Memory B cell (primary cell): ENCODE measurements around the gene RALGDS.
"Not testable (repeated sequence)": the region's sequence is repeated elsewhere in the genome, so short reads cannot be mapped to it uniquely, and the experiment has no call there.

Experiments used
- ATAC-seq: fragments of 150-1000 bp; cut with Tn5 transposase; 2 replicates; pipeline ENCODE4 v1.10.0; 2021; ENCODE audit warnings: low read depth, mild to moderate bottlenecking, moderate library complexity
- DNase-seq, 2 donors: peaks; one replicate each; pipeline ENCODE4 v3.0.0; 2022; ENCODE audit warnings: low spot score in 2 of 2
- H3K27ac Mint-ChIP-seq: one replicate; pipeline ENCODE4 v1.8.0; 2022; ENCODE audit warnings: mild to moderate bottlenecking, moderate library complexity, mixed read lengths
- H3K27me3 Mint-ChIP-seq: one replicate; pipeline ENCODE4 v1.8.0; 2022; ENCODE audit warnings: mixed read lengths
- H3K36me3 Mint-ChIP-seq: one replicate; pipeline ENCODE4 v1.8.0; 2022; ENCODE audit warnings: mild to moderate bottlenecking, mixed read lengths
- H3K4me1 Mint-ChIP-seq: one replicate; pipeline ENCODE4 v1.8.0; 2022; ENCODE audit warnings: mixed read lengths
- H3K4me3 Mint-ChIP-seq: one replicate; pipeline ENCODE4 v1.8.0; 2022; ENCODE audit warnings: mild to moderate bottlenecking, moderate library complexity, mixed read lengths
- H3K9me3 Mint-ChIP-seq: one replicate; pipeline ENCODE4 v1.8.0; 2022; ENCODE audit warnings: mixed read lengths

RALGDS gene

DNA sequence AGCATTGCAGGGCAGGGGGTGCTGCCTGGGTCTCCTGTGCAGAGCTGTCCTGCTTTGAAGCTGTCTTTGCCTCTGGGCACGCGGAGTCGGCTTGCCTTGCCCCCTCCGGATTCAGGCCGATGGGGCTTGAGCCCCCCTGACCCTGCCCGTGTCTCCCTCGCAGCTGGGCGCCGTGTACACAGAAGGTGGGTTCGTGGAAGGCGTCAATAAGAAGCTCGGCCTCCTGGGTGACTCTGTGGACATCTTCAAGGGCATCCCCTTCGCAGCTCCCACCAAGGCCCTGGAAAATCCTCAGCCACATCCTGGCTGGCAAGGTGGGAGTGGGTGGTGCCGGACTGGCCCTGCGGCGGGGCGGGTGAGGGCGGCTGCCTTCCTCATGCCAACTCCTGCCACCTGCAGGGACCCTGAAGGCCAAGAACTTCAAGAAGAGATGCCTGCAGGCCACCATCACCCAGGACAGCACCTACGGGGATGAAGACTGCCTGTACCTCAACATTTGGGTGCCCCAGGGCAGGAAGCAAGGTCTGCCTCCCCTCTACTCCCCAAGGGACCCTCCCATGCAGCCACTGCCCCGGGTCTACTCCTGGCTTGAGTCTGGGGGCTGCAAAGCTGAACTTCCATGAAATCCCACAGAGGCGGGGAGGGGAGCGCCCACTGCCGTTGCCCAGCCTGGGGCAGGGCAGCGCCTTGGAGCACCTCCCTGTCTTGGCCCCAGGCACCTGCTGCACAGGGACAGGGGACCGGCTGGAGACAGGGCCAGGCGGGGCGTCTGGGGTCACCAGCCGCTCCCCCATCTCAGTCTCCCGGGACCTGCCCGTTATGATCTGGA is 56.6 kb downstream of the RALGDS start:
- H3K4me3 Mint-ChIP-seq = no peak overlapping the region
- no peaks in the 10 kb centered on the region for H3K9me3 Mint-ChIP-seq
- H3K27me3 Mint-ChIP-seq = no peaks in the 10 kb centered on the region
- no peak overlapping the region for H3K27ac Mint-ChIP-seq
- DNase-seq (no peak), ATAC-seq (no peak)
- no peaks in the 10 kb centered on the region for H3K36me3 Mint-ChIP-seq
- H3K4me1 Mint-ChIP-seq = peaks cover 8% of the 10 kb centered on the region

DNA sequence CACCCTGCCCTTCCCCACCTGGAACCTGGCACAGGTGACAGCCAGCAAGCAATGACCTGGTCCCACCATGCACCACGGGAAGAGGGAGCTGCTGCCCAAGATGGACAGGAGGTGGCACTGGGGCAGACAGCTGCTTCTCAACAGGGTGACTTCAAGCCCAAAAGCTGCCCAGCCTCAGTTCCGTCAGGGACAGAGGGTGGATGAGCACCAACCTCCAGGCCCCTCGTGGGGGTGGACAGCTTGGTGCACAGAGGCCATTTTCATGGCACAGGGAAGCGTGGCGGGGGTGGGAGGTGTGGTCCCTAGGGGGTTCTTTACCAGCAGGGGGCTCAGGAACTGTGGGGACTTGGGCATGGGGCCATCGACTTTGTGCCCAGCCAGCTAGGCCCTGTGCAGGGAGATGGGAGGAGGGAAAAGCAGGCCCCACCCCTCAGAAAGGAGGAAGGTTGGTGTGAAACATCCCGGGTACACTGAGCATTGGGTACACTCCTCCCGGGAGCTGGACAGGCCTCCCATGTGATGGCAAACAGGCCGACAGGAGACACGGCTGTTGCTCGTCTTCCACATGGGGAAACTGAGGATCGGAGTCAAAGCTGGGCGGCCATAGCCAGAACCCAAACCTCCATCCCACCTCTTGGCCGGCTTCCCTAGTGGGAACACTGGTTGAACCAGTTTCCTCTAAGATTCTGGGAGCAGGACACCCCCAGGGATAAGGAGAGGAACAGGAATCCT is 57.4 kb downstream of the RALGDS start:
- Mint-ChIP-seq H3K4me1 (peaks cover 8% of the 10 kb centered on the region), H3K27ac (no peak overlapping the region), H3K9me3 (no peaks in the 10 kb centered on the region), H3K27me3 (no peaks in the 10 kb centered on the region), H3K36me3 (peaks cover 2% of the 10 kb centered on the region), H3K4me3 (no peak overlapping the region)
- ATAC-seq = no peak
- no peak for DNase-seq

DNA sequence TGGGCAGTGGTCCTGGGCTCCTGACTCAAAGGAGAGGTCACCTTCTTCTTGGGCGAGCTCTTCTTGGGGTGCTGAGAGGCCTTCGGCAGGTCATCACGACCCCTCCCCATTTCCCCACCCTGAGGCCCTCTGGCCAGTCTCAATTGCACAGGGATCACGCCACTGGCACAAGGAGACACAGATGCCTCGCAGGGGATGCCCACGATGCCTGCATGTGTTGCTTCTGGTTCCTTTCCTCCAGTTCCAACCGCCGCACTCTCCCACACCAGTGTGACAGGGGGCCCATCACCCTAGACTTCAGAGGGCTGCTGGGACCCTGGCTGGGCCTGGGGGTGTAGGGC is 57.9 kb downstream of the RALGDS start:
- Mint-ChIP-seq H3K9me3 (no peaks in the 10 kb centered on the region), H3K4me3 (no peak overlapping the region), H3K27me3 (no peaks in the 10 kb centered on the region), H3K4me1 (peaks cover 8% of the 10 kb centered on the region), H3K27ac (no peak overlapping the region), H3K36me3 (peaks cover 2% of the 10 kb centered on the region)
- no peak for ATAC-seq
- DNase-seq = no peak

DNA sequence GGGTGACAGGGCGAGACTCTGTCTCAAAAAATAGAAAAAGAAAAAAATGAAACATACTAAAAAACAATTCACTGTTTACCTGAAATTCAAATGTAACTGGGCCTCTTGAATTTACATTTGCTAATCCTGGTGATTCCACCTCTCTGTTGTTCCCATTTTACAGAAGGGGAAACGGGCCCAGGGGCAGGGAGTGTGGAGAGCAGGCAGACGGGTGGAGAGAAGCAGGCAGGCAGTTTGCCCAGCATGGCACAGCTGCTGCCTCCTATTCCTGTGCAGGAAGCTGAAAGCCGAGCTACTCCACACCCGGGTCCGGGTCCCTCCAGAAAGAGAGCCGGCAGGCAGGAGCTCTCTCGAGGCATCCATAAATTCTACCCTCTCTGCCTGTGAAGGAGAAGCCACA is 58.5 kb downstream of the RALGDS start:
- ATAC-seq, H3K36me3 Mint-ChIP-seq, H3K4me3 Mint-ChIP-seq, H3K4me1 Mint-ChIP-seq, H3K27ac Mint-ChIP-seq, H3K27me3 Mint-ChIP-seq, H3K9me3 Mint-ChIP-seq, DNase-seq: not testable (repeated sequence)

DNA sequence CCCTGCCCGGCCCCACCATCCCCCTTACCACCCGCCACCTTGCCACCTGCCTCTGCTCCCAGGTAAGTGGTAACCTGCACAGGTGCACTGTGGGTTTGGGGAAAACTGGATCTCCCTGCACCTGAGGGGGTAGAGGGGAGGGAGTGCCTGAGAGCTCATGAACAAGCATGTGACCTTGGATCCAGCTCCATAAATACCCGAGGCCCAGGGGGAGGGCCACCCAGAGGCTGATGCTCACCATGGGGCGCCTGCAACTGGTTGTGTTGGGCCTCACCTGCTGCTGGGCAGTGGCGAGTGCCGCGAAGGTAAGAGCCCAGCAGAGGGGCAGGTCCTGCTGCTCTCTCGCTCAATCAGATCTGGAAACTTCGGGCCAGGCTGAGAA is 59.3 kb downstream of the RALGDS start, which contains the start of gene CEL:
CEL (plus strand) TSS at position 218 of the 382 bp plus-strand sequence; CDS start at position 240, 22 bp downstream.
- not testable (repeated sequence) for ATAC-seq, H3K4me3 Mint-ChIP-seq, H3K27ac Mint-ChIP-seq

DNA sequence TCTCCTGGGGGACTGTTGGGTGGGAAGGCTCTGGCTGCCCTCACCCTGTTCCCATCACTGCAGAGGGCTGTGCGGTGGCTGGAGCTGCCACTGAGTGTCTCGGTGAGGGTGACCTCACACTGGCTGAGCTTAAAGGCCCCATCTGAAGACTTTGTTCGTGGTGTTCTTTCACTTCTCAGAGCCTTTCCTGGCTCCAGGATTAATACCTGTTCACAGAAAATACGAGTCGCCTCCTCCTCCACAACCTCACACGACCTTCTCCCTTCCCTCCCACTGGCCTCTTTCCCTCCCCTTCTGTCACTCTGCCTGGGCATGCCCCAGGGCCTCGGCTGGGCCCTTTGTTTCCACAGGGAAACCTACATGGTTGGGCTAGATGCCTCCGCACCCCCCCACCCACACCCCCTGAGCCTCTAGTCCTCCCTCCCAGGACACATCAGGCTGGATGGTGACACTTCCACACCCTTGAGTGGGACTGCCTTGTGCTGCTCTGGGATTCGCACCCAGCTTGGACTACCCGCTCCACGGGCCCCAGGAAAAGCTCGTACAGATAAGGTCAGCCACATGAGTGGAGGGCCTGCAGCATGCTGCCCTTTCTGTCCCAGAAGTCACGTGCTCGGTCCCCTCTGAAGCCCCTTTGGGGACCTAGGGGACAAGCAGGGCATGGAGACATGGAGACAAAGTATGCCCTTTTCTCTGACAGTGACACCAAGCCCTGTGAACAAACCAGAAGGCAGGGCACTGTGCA is 59.8 kb downstream of the RALGDS start:
- not testable (repeated sequence) for DNase-seq, H3K36me3 Mint-ChIP-seq, H3K27me3 Mint-ChIP-seq, H3K4me1 Mint-ChIP-seq, H3K9me3 Mint-ChIP-seq, H3K4me3 Mint-ChIP-seq, H3K27ac Mint-ChIP-seq, ATAC-seq

More for the DNA sequence above, 59.3 kb downstream of the RALGDS start, which contains the start of gene CEL:
- not testable (repeated sequence) for H3K4me1 Mint-ChIP-seq, H3K36me3 Mint-ChIP-seq, H3K27me3 Mint-ChIP-seq, H3K9me3 Mint-ChIP-seq, DNase-seq

DNA sequence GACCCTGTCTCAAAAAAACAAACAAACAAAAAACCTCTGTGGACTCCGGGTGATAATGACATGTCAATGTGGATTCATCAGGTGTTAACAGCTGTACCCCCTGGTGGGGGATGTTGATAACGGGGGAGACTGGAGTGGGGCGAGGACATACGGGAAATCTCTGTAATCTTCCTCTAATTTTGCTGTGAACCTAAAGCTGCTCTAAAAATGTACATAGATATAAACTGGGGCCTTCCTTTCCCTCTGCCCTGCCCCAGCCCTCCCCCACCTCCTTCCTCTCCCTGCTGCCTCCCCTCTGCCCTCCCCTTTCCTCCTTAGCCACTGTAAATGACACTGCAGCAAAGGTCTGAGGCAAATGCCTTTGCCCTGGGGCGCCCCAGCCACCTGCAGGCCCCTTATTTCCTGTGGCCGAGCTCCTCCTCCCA is 60.6 kb downstream of the RALGDS start:
- DNase-seq = no peak

DNA sequence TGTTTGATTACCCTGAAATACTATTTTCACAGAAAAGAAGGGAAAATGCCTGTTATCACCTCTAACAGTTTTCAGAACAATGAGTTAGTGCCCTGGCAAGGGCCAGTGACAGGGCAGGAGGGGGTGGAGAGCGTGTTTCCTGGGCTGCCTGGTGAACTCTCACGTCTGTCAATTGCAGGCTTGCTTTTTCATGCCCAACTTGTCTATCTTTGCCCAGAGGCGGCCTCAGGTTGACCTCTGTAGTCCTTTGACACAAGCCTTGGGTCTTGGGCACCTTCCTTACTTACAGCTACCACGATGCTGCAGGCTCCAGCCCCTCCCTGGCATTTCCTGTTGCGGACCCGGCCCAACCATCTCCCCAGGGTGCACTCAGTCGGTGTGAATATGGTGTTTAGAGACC is 61.4 kb downstream of the RALGDS start:
- no peak overlapping the region for H3K27ac Mint-ChIP-seq
- ATAC-seq (no peak), DNase-seq (no peak)
- no peak overlapping the region for H3K4me3 Mint-ChIP-seq
- no peaks in the 10 kb centered on the region for H3K9me3 Mint-ChIP-seq
- peaks cover 8% of the 10 kb centered on the region for H3K4me1 Mint-ChIP-seq
- H3K27me3 Mint-ChIP-seq = no peaks in the 10 kb centered on the region
- H3K36me3 Mint-ChIP-seq = peaks cover 12% of the 10 kb centered on the region

More for the DNA sequence above, 60.6 kb downstream of the RALGDS start:
- H3K36me3 Mint-ChIP-seq = peaks cover 12% of the 10 kb centered on the region
- H3K4me3 Mint-ChIP-seq = no peak overlapping the region
- peaks cover 8% of the 10 kb centered on the region for H3K4me1 Mint-ChIP-seq
- H3K9me3 Mint-ChIP-seq = no peaks in the 10 kb centered on the region
- no peak for ATAC-seq
- H3K27ac Mint-ChIP-seq = no peak overlapping the region
- no peaks in the 10 kb centered on the region for H3K27me3 Mint-ChIP-seq

DNA sequence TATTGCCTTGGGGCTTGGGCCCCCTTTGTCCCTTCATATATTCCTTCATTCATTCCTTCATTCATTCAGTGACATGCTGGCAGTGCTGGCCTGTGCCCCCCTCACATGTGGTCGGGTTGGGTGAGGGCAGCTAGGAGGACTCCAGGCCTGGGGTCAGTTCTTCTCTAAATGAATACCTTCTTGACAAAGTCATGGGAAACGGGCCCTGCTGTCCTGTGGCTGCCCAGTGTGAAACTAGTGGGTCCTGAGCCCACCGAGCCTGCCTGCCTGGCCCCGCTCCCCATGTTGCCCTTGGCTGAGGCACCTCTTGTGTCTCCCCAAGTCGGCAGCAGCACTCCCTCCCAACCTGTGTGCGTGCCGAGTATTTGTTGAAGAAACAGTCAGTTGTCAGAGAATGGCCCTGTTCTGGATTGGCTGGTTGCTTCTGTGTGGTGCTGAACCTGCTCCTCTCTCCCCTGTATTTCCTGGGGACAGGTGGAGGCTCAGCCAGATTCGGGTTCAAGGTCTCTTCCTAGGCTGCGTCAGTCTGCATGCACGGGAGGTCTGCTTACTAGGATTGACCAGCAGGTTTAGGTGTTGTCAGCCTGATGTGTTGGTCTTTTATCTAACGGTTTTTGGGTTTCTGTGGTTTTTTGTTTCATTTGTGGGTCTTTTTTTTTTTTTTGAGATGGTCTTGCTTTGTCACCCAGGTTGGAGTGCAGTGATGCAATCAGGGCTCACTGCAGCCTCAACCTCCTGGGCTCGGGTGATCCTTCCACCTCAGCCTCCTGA is 62.3 kb downstream of the RALGDS start:
- ATAC-seq (no peak), DNase-seq (no peak)
- Mint-ChIP-seq H3K27me3 (no peaks in the 10 kb centered on the region), H3K9me3 (no peaks in the 10 kb centered on the region), H3K36me3 (peaks cover 18% of the 10 kb centered on the region), H3K27ac (no peak overlapping the region), H3K4me3 (no peak overlapping the region), H3K4me1 (peaks cover 8% of the 10 kb centered on the region)

DNA sequence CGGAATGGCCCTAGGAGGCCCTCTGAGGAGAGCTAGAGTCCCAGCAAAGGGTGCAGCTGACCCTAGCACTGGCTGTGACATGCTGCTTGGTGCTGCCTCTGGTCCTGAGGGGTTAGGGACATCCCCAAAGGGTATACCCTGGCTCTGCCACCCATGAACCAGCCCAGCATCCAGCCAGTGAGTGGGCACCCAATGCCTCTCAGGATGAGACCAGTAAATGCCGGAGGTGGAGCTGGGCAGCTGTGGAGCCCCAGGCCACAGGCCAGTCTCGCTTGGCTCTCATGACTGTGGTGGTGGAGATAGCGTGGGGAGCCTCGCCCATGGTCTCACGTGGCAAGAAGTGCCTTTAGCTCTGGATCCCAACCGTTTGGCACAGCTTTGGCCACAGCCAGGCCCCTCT is 63.0 kb downstream of the RALGDS start:
- ATAC-seq = no peak
- Mint-ChIP-seq H3K27ac (no peak overlapping the region), H3K27me3 (no peaks in the 10 kb centered on the region), H3K4me1 (peaks cover 8% of the 10 kb centered on the region), H3K36me3 (peaks cover 20% of the 10 kb centered on the region), H3K9me3 (no peaks in the 10 kb centered on the region), H3K4me3 (no peak overlapping the region)
- DNase-seq = no peak

DNA sequence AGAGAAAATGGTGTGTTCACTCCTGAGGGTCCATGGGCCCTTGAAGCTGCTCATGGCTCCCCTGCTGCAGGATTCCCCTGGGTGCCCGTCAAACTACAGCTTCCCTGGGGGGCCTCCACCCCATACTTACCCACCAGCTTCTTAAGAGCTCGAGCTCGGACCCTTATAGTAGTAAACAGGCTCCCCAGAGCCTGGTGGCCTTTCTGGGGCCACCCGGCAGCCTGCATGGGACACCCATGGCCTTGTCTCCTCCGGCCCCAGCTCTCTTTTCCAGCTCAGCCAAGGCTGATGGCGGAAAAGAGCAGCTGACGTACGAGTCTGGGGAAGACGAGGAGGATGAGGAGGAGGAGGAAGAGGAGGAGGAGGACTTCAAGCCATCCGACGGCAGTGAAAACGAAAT is 63.5 kb downstream of the RALGDS start:
- peaks cover 8% of the 10 kb centered on the region for H3K4me1 Mint-ChIP-seq
- no peaks in the 10 kb centered on the region for H3K27me3 Mint-ChIP-seq
- no peak overlapping the region for H3K4me3 Mint-ChIP-seq
- DNase-seq = no peak
- no peak for ATAC-seq
- H3K27ac Mint-ChIP-seq = no peak overlapping the region
- peaks cover 21% of the 10 kb centered on the region for H3K36me3 Mint-ChIP-seq
- H3K9me3 Mint-ChIP-seq = no peaks in the 10 kb centered on the region

DNA sequence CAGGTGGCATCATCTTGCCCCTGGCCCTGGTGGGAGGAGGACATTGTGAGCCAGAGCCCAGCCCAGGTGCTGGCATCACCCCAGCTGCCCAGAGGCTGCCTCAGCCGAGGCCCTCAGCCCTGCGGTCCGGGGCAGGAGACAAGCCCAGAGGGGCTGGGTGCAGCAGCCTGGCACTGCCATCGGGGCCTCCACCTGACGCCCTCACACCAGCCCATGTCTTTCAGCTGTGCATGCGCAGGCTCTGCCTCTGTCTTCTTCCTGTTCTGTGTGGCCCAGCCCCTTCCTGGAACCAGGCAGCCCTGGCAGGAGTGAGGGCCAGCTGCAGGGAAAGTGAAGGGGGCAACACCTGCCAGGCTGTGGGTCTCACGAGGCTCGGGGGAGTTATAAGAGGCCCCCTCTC is 64.0 kb downstream of the RALGDS start:
- H3K9me3 Mint-ChIP-seq = no peaks in the 10 kb centered on the region
- H3K27me3 Mint-ChIP-seq = no peaks in the 10 kb centered on the region
- no peak overlapping the region for H3K4me3 Mint-ChIP-seq
- DNase-seq = no peak
- H3K4me1 Mint-ChIP-seq = peaks cover 8% of the 10 kb centered on the region
- no peak overlapping the region for H3K27ac Mint-ChIP-seq
- no peak for ATAC-seq
- peaks cover 25% of the 10 kb centered on the region for H3K36me3 Mint-ChIP-seq

DNA sequence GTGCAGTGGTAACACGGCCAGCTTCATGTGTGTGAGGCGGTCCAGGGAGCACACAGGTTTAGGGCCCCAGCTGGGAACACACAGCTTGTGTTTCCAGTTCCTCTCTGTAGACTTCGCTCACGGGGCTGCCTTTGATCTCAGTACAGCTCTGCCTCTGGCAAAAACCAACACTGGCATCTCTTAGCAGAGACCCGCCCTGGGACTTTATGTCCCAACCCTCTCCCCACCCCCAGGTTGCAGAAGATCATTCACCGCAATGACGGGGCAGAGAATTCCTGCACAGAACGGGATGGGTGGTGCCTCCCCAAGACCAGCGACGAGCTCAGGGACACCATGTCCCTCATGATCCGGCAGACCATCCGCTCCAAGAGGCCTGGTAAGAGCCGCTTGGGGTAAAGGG is 64.5 kb downstream of the RALGDS start:
- H3K4me1 Mint-ChIP-seq = peaks cover 8% of the 10 kb centered on the region
- no peak overlapping the region for H3K4me3 Mint-ChIP-seq
- no peaks in the 10 kb centered on the region for H3K9me3 Mint-ChIP-seq
- no peak for ATAC-seq
- no peak overlapping the region for H3K27ac Mint-ChIP-seq
- H3K27me3 Mint-ChIP-seq = no peaks in the 10 kb centered on the region
- peaks cover 27% of the 10 kb centered on the region for H3K36me3 Mint-ChIP-seq
- no peak for DNase-seq
